Pancreas (tissue), 10 donors: ENCODE measurements around the gene TNFRSF1B. TPM values are rescaled to one million over a fixed set of nuclear protein-coding genes. Genes with fewer than 3 reads are reported as not detected.
A peak's percentile ranks its signal among the peaks of the same experiment; 100 is the strongest.

Experiments
- ATAC-seq, 4 donors: fragments of 200-7000 bp; cut with Tn5 transposase; one replicate each; pipeline versions ENCODE4 v1.8.0 to v1.9.1; 2020; ENCODE audit warnings: mild to moderate bottlenecking in 4 of 4, moderate library complexity in 4 of 4
- DNase-seq, 6 donors: peaks; one replicate each; pipeline ENCODE4 v3.0.0-alpha.2; 2020
- FAIRE-seq: peaks from 2 replicates; lab custom pipeline; 2012; peaks lifted over from hg19 to GRCh38; lab: Jason Lieb, UNC
- H3K27ac ChIP-seq, 4 donors: fragments of 200-600 bp; sonication (generic); 1 replicate in 3 of 4; 2 replicates in 1 of 4; pipeline versions ENCODE4 v1.5.0 to v1.8.0; 2020
- H3K27me3 ChIP-seq, 4 donors: fragments of 200-600 bp; one replicate each; pipeline ENCODE4 v1.8.0; 2021
- H3K36me3 ChIP-seq, 3 donors: fragments of 200-600 bp; sonication (generic) in 1 of 3; one replicate each; pipeline versions ENCODE4 v1.5.0 to v1.8.0; 2020 to 2021
- H3K4me1 ChIP-seq, 3 donors: fragments of 200-600 bp; one replicate each; pipeline ENCODE4 v1.8.0; 2021
- H3K4me3 ChIP-seq, 4 donors: fragments of 200-600 bp; sonication (generic) in 2 of 4; one replicate each; pipeline versions ENCODE4 v1.5.0 to v1.8.0; 2020 to 2021
- H3K9me3 ChIP-seq, 4 donors: fragments of 200-600 bp; one replicate each; pipeline ENCODE4 v1.8.0; 2021
- WGBS, 2 donors: extraction: QIAGEN DNeasy Blood & Tissue Kit; methylation state at CpG; one replicate each; pipeline ENCODE4 v1.1.7; 2013; 5-methylcytosine and 5-hydroxymethylcytosine counted together
- intact Hi-C, 3 donors: fragments of 100-400 bp; cut with DNase I; formaldehyde crosslinking; loops; one replicate each; pipeline versions ENCODE4 v1.11.1 to v1.14.2; 2022
- polyA plus RNA-seq, 2 donors: library from polyadenylated mRNA; stranded (reverse); fragments of 200-250 nt; gene quantifications; one replicate each; pipeline ENCODE4 v1.2.3, GENCODE V29; 2013
- total RNA-seq, 6 donors: library from RNA; stranded (reverse); fragmentation: NEBNext Ultra II Directional in 4 of 6; extraction: Animal tissue kit (Norgen Biotek cat#: 25700) in 4 of 6; gene quantifications; one replicate each; pipeline versions ENCODE4 v1.2.1 to v1.2.4, GENCODE V29; 2021 to 2023
- TF ChIP-seq, protein P1 (sequence below), 4 donors: fragments of 200-600 bp; sonication (generic) in 3 of 4; IDR thresholded peaks; one replicate each; pipeline versions ENCODE4 v1.5.0 to v1.8.0; 2021; ENCODE audit warnings: antibody characterized with exemption in 4 of 4
- donor health status: healthy with polysubstance abuse.
- donor health status: DM: no; HTN: no; CAD: no; lungs with moderate emphysema.
- donor health status: DM: no; HTN: no; CAD: no.
- donor health status: control.
- donor health status: control.
- donor health status: Bipolar disorder and iron deficiency.
- donor health status: DM: yes; HTN: yes; CAD: no.
- donor health status: DM: no; HTN: no; CAD: no.
- donor health status: DM: no; HTN: no; CAD: no.
- donor health status: DM: yes; HTN: yes; CAD: no.

TNFRSF1B gene
- total and polyA plus RNA-seq, 8 donors: 2.1 to 20.2 (median 4.4) TPM

- no peak overlapping the region for H3K27ac ChIP-seq
- ATAC-seq (peak in 3 of 4 donors; percentile 41 to 60 (median 55)), DNase-seq (peak in 1 of 6 donors; percentile 12), FAIRE-seq (no peak)
- H3K4me1 ChIP-seq: peaks cover 0 to 7% (median 0%) of the 10 kb centered on the region in 3 donors
- H3K9me3 ChIP-seq: no peaks in the 10 kb centered on the region
- intact Hi-C loops: loop anchor here in 2 of 3 donors (2.0 to 10.0 kb wide), 2 partner anchors 79 to 83 kb away; no protein-coding TSS in a partner anchor
- peaks cover 0 to 3% (median 0%) of the 10 kb centered on the region in 4 donors for H3K27me3 ChIP-seq
- no peak overlapping the region for H3K4me3 ChIP-seq
- no peaks in the 10 kb centered on the region for H3K36me3 ChIP-seq
- TF ChIP-seq, protein P1, sequence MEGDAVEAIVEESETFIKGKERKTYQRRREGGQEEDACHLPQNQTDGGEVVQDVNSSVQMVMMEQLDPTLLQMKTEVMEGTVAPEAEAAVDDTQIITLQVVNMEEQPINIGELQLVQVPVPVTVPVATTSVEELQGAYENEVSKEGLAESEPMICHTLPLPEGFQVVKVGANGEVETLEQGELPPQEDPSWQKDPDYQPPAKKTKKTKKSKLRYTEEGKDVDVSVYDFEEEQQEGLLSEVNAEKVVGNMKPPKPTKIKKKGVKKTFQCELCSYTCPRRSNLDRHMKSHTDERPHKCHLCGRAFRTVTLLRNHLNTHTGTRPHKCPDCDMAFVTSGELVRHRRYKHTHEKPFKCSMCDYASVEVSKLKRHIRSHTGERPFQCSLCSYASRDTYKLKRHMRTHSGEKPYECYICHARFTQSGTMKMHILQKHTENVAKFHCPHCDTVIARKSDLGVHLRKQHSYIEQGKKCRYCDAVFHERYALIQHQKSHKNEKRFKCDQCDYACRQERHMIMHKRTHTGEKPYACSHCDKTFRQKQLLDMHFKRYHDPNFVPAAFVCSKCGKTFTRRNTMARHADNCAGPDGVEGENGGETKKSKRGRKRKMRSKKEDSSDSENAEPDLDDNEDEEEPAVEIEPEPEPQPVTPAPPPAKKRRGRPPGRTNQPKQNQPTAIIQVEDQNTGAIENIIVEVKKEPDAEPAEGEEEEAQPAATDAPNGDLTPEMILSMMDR (IDR thresholded peaks at IDR 0.05): no peak
- WGBS, 2 donors: 56 to 60% methylated on average over 24 of the region's 24 CpGs
Measured at GRCh38 chr1:12125422-12126355, 41.1 kb upstream of the TNFRSF1B start.

DNA sequence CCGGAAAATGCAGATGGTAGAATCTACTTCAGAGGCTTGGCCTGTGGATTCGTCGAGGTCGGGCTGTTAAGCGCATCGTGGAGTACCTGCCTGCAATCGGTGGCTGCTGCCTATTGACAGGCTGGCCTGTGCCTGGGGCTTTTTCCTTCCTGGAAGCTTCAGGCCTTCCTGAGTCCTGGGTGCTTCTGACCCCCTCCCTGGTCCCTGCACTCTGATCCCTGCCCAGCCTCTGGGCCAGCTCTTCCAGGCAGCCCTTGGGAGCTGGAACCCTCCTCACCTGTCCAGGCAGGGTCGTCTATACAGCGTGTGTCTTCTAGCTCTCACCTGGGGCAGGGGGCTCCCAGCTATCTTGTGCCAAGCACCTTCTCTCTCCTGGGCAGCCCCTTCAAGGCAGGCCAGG, 40.0 kb upstream of the TNFRSF1B start:
- intact Hi-C loops: loop anchor here in 1 of 3 donors (10.0 kb wide), 1 partner anchor 78 kb away; no protein-coding TSS in a partner anchor
- Histone ChIP-seq H3K4me3 (no peak overlapping the region), H3K27me3 (peaks cover 0 to 3% (median 0%) of the 10 kb centered on the region in 4 donors), H3K4me1 (peaks cover 0 to 7% (median 0%) of the 10 kb centered on the region in 3 donors), H3K36me3 (no peaks in the 10 kb centered on the region), H3K27ac (no peak overlapping the region), H3K9me3 (no peaks in the 10 kb centered on the region)
- no peak for ATAC-seq
- DNase-seq: no peak
- WGBS, 2 donors: 83 to 94% methylated on average over 9 of the region's 9 CpGs
- TF ChIP-seq, protein P1 (IDR thresholded peaks at IDR 0.05): no peak
- FAIRE-seq: no peak

- H3K27ac ChIP-seq: no peak overlapping the region
- no peak for DNase-seq
- WGBS, 2 donors: 70 to 82% methylated on average over 10 of the region's 10 CpGs
- no peak for FAIRE-seq
- peaks cover 0 to 7% (median 0%) of the 10 kb centered on the region in 3 donors for H3K4me1 ChIP-seq
- H3K4me3 ChIP-seq: no peak overlapping the region
- intact Hi-C loops: loop anchor here in 1 of 3 donors (10.0 kb wide), 1 partner anchor 77 kb away; no protein-coding TSS in a partner anchor
- H3K9me3 ChIP-seq: no peaks in the 10 kb centered on the region
- TF ChIP-seq, protein P1 (IDR thresholded peaks at IDR 0.05): no peak
- H3K36me3 ChIP-seq: no peaks in the 10 kb centered on the region
- ATAC-seq: no peak
- peaks cover 0 to 3% (median 0%) of the 10 kb centered on the region in 4 donors for H3K27me3 ChIP-seq
Measured at GRCh38 chr1:12127206-12127810, 39.5 kb upstream of the TNFRSF1B start.

- ATAC-seq: no peak
- 75 to 81% methylated on average over 15 of the region's 15 CpGs for WGBS, 2 donors
- H3K27me3 ChIP-seq: peaks cover 0 to 3% (median 0%) of the 10 kb centered on the region in 4 donors
- H3K27ac ChIP-seq: no peak overlapping the region
- TF ChIP-seq, protein P1 (IDR thresholded peaks at IDR 0.05): no peak
- peaks cover 0 to 7% (median 0%) of the 10 kb centered on the region in 3 donors for H3K4me1 ChIP-seq
- no peaks in the 10 kb centered on the region for H3K9me3 ChIP-seq
- no peak for DNase-seq
- H3K4me3 ChIP-seq: no peak overlapping the region
- H3K36me3 ChIP-seq: no peaks in the 10 kb centered on the region
- FAIRE-seq: no peak
- intact Hi-C loops: loop anchor here in 1 of 3 donors (10.0 kb wide), 1 partner anchor 77 kb away; no protein-coding TSS in a partner anchor
Measured at GRCh38 chr1:12128120-12128519, 38.7 kb upstream of the TNFRSF1B start.
